ENCODE results near the gene KIF4B.

The KIF4B gene

GRCh38 chr5:155064580-155064979 is 51.0 kb downstream of the KIF4B start:
- no peak overlapping the region for H2AFZ ChIP-seq (ENCODE audit: low read length)
- no peaks in the 10 kb centered on the region for H4K20me1 ChIP-seq (ENCODE audit: insufficient read depth, low read length)
- H3K9me3 ChIP-seq (ENCODE audit: low read length), result no peaks in the 10 kb centered on the region
- no peak overlapping the region for H3K4me2 ChIP-seq (ENCODE audit: low read length)
- no peaks in the 10 kb centered on the region for H3K36me3 ChIP-seq (ENCODE audit: insufficient read depth, low read length)
- no peaks in the 10 kb centered on the region; the same call in 1 of the 2 replicates for H3K27me3 ChIP-seq (ENCODE audit: insufficient read depth, low read length)
- no peaks in the 10 kb centered on the region for H3K9me2 ChIP-seq (ENCODE audit: low read depth, low read length)
- no peak overlapping the region for H3K4me3 ChIP-seq (ENCODE audit: low read depth, low read length, poor library complexity, severe bottlenecking)
- no peak overlapping the region for H3K27ac ChIP-seq (ENCODE audit: low read depth, low read length, poor library complexity, severe bottlenecking)
- H3F3A ChIP-seq (ENCODE audit: insufficient read depth, low read length), result no peaks in the 10 kb centered on the region
- H3K9ac ChIP-seq (ENCODE audit: low read length), result no peak overlapping the region
- TF ChIP-seq, protein P1, sequence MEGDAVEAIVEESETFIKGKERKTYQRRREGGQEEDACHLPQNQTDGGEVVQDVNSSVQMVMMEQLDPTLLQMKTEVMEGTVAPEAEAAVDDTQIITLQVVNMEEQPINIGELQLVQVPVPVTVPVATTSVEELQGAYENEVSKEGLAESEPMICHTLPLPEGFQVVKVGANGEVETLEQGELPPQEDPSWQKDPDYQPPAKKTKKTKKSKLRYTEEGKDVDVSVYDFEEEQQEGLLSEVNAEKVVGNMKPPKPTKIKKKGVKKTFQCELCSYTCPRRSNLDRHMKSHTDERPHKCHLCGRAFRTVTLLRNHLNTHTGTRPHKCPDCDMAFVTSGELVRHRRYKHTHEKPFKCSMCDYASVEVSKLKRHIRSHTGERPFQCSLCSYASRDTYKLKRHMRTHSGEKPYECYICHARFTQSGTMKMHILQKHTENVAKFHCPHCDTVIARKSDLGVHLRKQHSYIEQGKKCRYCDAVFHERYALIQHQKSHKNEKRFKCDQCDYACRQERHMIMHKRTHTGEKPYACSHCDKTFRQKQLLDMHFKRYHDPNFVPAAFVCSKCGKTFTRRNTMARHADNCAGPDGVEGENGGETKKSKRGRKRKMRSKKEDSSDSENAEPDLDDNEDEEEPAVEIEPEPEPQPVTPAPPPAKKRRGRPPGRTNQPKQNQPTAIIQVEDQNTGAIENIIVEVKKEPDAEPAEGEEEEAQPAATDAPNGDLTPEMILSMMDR (IDR thresholded peaks at IDR 0.05; ENCODE audit: low read length), result no peak
- TF ChIP-seq EZH2 (IDR thresholded peaks at IDR 0.05; ENCODE audit: borderline replicate concordance, low read length), result no peak
- H3K79me2 ChIP-seq (ENCODE audit: insufficient read depth, low read length), result no peaks in the 10 kb centered on the region
- H3K4me1 ChIP-seq (ENCODE audit: insufficient read depth, low read length, severe bottlenecking), result no peaks in the 10 kb centered on the region

- Histone ChIP-seq H3K4me1 (ENCODE audit: insufficient read depth, low read length, severe bottlenecking) (no peaks in the 10 kb centered on the region), H2AFZ (ENCODE audit: low read length) (no peak overlapping the region), H3K4me2 (ENCODE audit: low read length) (no peak overlapping the region), H3K9ac (ENCODE audit: low read length) (no peak overlapping the region), H3K36me3 (ENCODE audit: insufficient read depth, low read length) (no peaks in the 10 kb centered on the region), H3K9me3 (ENCODE audit: low read length) (no peaks in the 10 kb centered on the region), H3K27ac (ENCODE audit: low read depth, low read length, poor library complexity, severe bottlenecking) (no peak overlapping the region), H3K27me3 (ENCODE audit: insufficient read depth, low read length) (no peaks in the 10 kb centered on the region; the same call in 1 of the 2 replicates), H3K9me2 (ENCODE audit: low read depth, low read length) (no peaks in the 10 kb centered on the region), H4K20me1 (ENCODE audit: insufficient read depth, low read length) (no peaks in the 10 kb centered on the region), H3F3A (ENCODE audit: insufficient read depth, low read length) (no peaks in the 10 kb centered on the region), H3K79me2 (ENCODE audit: insufficient read depth, low read length) (no peaks in the 10 kb centered on the region), H3K4me3 (ENCODE audit: low read depth, low read length, poor library complexity, severe bottlenecking) (no peak overlapping the region)
- TF ChIP-seq EZH2 (IDR thresholded peaks at IDR 0.05; ENCODE audit: borderline replicate concordance, low read length), result no peak
- TF ChIP-seq, protein P1 (IDR thresholded peaks at IDR 0.05; ENCODE audit: low read length), result no peak
Measured at GRCh38 chr5:155066886-155067595, 53.5 kb downstream of the KIF4B start.
